GM21390 (cell line): ENCODE results near the gene NMS.
"Not testable (repeated sequence)": the region's sequence is repeated elsewhere in the genome, so short reads cannot be mapped to it uniquely, and the experiment has no call there.

Source experiments
- ATAC-seq: cut with Tn5 transposase; IDR thresholded peaks from one replicate; pipeline ENCODE4 v1.9.1; 2021; ENCODE audit not compliant: unreplicated experiment

The NMS gene, protein sequence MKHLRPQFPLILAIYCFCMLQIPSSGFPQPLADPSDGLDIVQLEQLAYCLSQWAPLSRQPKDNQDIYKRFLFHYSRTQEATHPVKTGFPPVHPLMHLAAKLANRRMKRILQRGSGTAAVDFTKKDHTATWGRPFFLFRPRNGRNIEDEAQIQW

GRCh38 chr2:100470182-100470581, at the start of gene NMS:
Gene NMS, plus strand, starts transcription at chr2:100470482. Its CDS starts 7 bp downstream, at chr2:100470489.
- no peak for ATAC-seq

GRCh38 chr2:100422320-100423055, 47.8 kb upstream of the NMS start:
- no peak for ATAC-seq

DNA sequence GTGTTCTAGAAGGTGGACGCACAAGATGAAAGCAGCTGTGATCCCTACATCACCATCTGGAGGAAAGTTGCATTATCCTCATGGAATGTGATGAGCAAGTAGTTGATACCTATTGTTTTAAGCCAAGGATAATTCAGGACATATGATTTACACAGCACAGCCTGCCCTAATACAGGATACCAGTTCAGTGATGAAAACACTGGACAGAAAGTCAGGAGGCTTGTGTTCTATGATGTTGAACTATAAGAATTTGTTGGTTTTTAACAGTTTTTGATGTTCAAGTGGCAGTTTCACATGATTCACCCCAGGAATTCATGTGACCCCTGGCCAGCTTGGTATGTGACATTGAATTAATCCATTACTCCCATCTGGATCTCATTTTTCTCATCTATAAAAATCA, 46.7 kb upstream of the NMS start:
- no peak for ATAC-seq

- no peak for ATAC-seq
Measured at GRCh38 chr2:100424277-100424875, 45.9 kb upstream of the NMS start.

- ATAC-seq = no peak
Measured at GRCh38 chr2:100425107-100425506, 45.2 kb upstream of the NMS start.

DNA sequence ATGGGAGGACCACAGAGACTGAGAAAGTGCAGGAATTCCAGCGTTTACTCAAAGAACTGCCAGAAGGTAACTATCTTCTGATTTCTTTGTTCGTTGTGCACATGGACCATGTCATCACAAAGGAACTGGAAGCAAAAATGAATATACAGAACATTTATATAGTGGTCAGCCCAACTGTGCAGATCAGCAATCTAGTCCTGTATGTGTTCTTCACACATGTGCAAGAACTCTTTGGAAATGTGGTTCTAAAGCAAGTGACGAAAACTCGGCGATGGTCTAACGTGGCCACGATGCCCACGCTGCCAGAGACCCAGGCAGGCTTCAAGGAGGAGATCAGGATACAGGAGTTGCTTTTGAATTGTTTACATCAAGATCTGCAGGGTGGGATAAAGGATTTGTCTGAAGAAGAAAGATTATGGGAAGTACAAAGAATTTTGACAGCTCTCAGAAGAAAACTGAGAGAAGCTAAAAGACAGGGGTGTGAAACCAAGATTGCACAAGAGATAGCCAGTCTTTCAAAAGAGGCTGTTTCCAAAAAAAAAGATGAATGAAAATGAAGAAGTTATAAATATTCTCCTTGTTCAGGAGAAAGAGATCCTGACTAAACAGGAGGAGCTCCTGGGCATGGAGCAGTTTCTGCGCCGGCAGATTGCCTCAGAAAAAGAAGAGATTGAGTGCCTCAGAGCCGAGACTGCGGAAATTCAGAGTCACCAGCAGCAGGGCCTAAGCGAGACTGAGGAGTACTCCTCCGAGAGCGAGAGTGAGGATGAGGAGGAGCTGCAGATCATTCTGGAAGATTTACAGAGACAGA, 44.5 kb upstream of the NMS start:
- ATAC-seq = no peak

DNA sequence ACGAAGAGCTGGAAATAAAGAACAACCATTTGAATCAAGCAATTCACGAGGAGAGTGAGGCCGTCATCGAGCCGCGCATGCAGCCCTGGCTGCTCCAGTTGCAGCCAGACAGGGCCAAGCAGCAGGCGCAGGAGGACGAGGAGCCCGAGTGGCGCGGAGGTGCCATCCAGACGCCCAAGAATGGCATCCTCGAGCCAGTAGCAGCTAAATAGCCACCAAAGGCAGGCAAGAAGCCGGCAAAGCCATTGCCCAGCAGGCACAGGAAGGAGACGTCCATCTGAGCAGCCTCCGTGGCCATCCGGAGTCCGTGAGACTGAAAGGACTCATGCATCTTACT, 43.9 kb upstream of the NMS start:
- ATAC-seq = no peak

DNA sequence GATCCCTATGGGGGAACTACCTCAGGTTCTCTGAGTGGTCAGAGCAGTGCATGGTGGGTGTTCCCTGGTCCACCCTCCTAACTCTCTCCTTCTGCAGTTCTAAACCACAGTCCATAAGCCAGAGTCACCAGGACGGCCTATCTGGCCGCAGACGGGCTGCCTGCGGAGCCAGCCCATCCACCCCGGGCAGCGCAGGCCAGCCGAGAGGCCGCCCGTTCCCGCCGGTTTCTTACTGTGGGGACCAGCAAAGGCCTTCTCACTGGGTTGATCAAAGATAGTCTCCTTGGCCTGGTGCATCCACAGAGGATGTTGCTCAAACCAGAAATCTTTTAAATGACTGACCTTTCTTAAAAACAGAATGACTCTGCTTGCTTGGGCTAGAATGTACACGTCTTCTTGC, 43.2 kb upstream of the NMS start:
- ATAC-seq = no peak

- no peak for ATAC-seq
Measured at GRCh38 chr2:100427627-100428258, 42.5 kb upstream of the NMS start.

DNA sequence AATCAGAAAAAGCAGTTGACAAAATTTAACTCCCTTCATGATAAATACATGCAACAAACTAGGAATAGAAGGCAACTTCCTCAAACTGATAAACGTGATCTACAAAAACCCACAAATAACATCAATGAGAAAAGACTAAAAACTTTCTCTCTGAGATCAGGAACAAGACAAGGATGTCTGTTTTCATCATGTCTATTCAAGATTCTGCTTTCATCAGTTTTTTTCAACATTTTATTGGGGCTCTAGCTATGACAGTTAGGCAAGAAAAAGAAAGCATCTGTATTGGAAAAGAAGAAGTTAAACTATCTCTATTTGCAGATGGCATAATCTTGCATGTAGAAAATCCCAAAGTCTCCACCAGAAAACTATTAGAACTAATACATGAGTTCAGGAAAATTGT, 40.6 kb upstream of the NMS start:
- no peak for ATAC-seq

GRCh38 chr2:100437751-100438150, 32.5 kb upstream of the NMS start:
- ATAC-seq = no peak

DNA sequence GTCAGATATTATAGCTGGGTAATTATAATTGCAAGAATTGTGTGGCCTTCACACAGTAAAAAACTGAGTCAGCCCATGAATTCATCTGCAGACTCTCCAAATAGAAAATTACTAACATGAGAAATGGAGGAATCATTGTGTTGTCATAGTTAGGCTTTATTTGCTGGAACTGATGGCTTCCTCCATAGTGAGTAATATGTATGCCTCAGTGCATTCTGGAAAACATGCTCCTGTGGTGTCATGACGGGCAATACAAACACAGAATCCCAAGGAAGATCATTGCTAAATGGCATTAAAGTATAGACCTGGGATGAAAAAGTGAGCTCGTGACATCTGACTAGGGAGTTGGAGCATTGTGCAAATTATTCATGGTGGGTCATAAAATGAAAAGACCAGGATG, 23.6 kb upstream of the NMS start:
- no peak for ATAC-seq

DNA sequence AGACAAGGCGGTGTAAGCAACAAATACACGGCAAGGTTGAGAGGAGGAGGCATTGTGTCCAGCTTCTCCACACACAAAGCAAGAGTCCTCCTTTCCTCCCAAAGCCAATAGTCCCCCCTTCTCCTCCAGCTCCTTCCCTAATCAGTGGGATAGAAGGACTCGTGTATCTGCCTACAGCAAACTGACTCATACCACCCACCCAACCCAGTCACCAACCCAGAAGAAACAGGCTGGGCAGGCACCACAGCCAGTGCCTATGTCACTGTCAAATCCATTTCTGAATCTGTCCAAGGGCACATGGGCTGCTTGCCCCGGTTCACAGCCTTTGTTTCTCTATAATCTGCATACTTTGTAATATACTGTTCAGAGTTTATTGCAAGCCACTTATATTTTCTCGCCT, 19.2 kb upstream of the NMS start:
- ATAC-seq = no peak

- no peak for ATAC-seq
Measured at GRCh38 chr2:100451734-100452133, 18.5 kb upstream of the NMS start.

GRCh38 chr2:100453853-100454252, 16.4 kb upstream of the NMS start:
- ATAC-seq = peak; percentile 67

DNA sequence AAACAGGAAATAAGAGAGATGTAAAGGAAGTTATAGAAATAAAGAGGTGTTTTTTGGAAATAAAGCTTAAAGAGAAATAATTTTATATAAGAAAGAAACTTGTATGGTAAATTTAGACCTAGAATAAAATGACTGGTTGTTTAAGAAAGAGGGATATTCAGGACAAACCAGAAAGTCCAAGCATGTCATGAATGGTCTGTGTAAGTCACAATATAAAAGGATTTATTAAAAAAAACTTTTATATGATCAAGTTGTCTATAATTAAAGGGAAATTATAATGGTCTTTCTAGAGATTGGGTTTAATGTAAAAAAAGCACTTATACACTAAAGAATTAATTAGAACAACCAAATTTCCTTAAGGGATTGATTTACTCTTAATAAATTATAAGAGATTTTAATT, 13.9 kb upstream of the NMS start:
- ATAC-seq = not testable (repeated sequence)

DNA sequence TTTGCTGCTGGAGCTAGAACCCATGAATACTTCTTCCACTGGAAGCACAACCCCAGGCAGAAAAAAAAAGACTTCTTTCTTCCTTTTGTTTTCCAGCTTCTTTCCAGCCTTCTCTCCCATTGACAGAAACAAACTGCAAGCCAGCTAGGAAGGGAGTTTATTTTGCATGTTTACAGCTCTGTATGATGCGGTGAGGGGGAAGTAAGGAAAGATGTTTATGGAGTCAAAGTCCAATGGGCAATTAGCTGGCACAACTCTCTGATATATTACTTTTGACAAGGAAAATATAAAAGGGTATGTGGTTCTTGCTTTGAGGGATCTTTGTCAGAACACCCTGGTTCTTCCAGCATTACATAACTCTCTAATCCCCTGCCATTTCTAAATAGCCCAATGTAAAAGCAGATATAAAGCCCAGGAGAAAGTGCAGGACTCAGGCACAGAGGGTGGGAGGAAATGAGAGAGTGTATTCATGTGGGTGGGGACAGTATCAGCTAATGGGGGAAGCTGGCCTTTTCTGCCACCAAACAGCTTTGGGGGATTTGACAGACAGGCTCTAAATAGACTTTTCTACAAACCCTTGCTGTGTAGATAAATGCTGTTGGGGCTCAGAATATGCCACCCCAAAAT, 9.3 kb upstream of the NMS start:
- no peak for ATAC-seq

- ATAC-seq = no peak
Measured at GRCh38 chr2:100470898-100471514, 724 bp downstream of the NMS start.

DNA sequence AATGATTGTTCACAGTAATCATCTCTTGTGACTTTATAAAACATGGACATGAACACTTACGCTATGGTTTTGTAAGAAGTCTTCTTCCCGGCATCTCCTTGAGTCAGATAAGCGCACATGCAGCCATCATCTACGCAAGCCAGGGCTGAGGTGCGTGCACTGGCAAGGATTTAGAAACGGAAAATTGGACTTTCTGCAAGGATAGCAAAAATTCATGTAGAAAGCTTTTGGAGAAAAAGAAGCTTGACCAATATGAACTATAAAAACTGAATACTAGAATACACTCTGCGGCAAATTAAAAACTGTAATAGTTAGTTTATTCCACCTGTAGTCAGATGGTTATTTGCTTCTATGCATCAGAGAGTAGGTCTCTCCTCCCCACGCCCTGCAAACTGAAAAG, 6.3 kb downstream of the NMS start:
- no peak for ATAC-seq

DNA sequence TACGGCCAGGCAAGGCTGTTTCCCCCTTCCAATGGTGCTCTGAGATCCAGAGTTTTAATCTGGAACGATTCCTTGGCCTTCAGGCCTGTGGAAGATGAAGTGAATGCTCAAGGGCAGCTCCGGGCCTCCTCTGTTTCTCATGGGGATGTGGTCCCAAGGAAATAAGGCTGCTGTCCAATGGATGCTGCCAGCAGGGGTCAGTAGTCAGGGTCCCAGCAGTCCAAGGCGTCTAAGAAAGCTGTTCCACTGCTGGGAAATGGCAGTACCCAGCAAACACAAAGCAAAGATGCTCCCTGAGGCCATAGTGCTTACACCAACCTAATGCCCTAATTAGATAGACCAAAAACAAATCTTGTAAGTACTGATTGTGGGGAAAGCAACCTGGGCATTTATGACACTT, 12.5 kb downstream of the NMS start:
- ATAC-seq = no peak

DNA sequence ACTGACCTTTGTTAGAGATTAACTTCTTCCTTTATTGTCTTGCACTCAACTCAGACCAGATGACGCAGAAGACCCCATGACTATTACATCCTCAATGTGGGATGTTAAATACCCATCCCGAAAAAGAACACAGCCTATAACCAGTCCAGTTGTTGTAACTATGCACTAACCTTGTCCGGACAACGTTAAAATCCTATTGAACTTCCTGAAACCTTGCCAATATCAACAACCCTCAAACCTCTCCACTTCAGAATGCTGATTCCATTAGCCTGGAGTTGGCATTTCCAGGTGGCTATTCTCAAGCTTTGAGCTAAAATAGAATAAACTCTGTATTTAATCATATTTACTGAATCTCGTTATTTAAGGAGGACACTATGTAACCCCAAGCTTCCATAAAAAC, 13.6 kb downstream of the NMS start:
- ATAC-seq = no peak
